NCI-H526 treated with DMSO at 0.1 percent for 48 hours (cell line): Measurements from ENCODE around the gene ERICH3.

ENCODE experiments used
- DNase-seq: peaks from one replicate; lab custom pipeline; 2025; lab: John Stamatoyannopoulos, UW

ERICH3 gene

GRCh38 chr1:74673351-74674111 lies at the start of gene ERICH3:
Gene ERICH3, minus strand, starts transcription at chr1:74673792. Its CDS starts 273 bp downstream, at chr1:74673519.
- DNase-seq, result peak; percentile 5

GRCh38 chr1:74717626-74718025 lies 44.0 kb upstream of the ERICH3 start:
- DNase-seq, result no peak

GRCh38 chr1:74716822-74717221 lies 43.2 kb upstream of the ERICH3 start:
- no peak for DNase-seq

- DNase-seq, result no peak
Measured at GRCh38 chr1:74715806-74716205, 42.2 kb upstream of the ERICH3 start.

GRCh38 chr1:74715236-74715502 lies 41.6 kb upstream of the ERICH3 start:
- DNase-seq, result no peak

- DNase-seq, result no peak
Measured at GRCh38 chr1:74714429-74715235, 41.0 kb upstream of the ERICH3 start.

- DNase-seq, result no peak
Measured at GRCh38 chr1:74713849-74714248, 40.3 kb upstream of the ERICH3 start.

GRCh38 chr1:74712881-74713280 lies 39.3 kb upstream of the ERICH3 start:
- DNase-seq, result no peak

GRCh38 chr1:74703386-74704182 lies 30.0 kb upstream of the ERICH3 start:
- no peak for DNase-seq

- no peak for DNase-seq
Measured at GRCh38 chr1:74699331-74699730, 25.7 kb upstream of the ERICH3 start.

- no peak for DNase-seq
Measured at GRCh38 chr1:74697832-74698231, 24.2 kb upstream of the ERICH3 start.

- no peak for DNase-seq
Measured at GRCh38 chr1:74693473-74693872, 19.9 kb upstream of the ERICH3 start.

GRCh38 chr1:74690909-74691308 lies 17.3 kb upstream of the ERICH3 start:
- DNase-seq, result no peak

- DNase-seq, result no peak
Measured at GRCh38 chr1:74690364-74690696, 16.7 kb upstream of the ERICH3 start.

GRCh38 chr1:74689621-74690363 lies 16.2 kb upstream of the ERICH3 start:
- peak; percentile 17 for DNase-seq

GRCh38 chr1:74686928-74687327 lies 13.3 kb upstream of the ERICH3 start:
- no peak for DNase-seq

GRCh38 chr1:74684301-74684700 lies 10.7 kb upstream of the ERICH3 start:
- DNase-seq, result no peak

GRCh38 chr1:74683656-74684055 lies 10.1 kb upstream of the ERICH3 start:
- DNase-seq, result no peak

GRCh38 chr1:74681851-74682250 lies 8.3 kb upstream of the ERICH3 start:
- no peak for DNase-seq

- DNase-seq, result no peak
Measured at GRCh38 chr1:74681449-74681848, 7.9 kb upstream of the ERICH3 start.

- DNase-seq, result no peak
Measured at GRCh38 chr1:74681001-74681400, 7.4 kb upstream of the ERICH3 start.

GRCh38 chr1:74679811-74680210 lies 6.2 kb upstream of the ERICH3 start:
- DNase-seq, result no peak
